GM18951 (cell line): ENCODE measurements around the gene SH3BP1.

Source experiments
- POLR2A ChIP-seq: IDR thresholded peaks from 4 replicates; pipeline ENCODE4 v1.6.1; 2011; ENCODE audit warnings: mild to moderate bottlenecking; ENCODE audit not compliant: insufficient read length, insufficient read depth; ENCODE audit errors: extremely low read depth
- in situ Hi-C: fragments of 300-500 bp; cut with MboI; formaldehyde crosslinking; loops from one replicate; pipeline ENCODE4 v1.12.0; 2022; ENCODE audit warnings: low sequenced_read_pairs, mixed read lengths, inconsistent platforms; ENCODE audit not compliant: unreplicated experiment

SH3BP1 gene

DNA sequence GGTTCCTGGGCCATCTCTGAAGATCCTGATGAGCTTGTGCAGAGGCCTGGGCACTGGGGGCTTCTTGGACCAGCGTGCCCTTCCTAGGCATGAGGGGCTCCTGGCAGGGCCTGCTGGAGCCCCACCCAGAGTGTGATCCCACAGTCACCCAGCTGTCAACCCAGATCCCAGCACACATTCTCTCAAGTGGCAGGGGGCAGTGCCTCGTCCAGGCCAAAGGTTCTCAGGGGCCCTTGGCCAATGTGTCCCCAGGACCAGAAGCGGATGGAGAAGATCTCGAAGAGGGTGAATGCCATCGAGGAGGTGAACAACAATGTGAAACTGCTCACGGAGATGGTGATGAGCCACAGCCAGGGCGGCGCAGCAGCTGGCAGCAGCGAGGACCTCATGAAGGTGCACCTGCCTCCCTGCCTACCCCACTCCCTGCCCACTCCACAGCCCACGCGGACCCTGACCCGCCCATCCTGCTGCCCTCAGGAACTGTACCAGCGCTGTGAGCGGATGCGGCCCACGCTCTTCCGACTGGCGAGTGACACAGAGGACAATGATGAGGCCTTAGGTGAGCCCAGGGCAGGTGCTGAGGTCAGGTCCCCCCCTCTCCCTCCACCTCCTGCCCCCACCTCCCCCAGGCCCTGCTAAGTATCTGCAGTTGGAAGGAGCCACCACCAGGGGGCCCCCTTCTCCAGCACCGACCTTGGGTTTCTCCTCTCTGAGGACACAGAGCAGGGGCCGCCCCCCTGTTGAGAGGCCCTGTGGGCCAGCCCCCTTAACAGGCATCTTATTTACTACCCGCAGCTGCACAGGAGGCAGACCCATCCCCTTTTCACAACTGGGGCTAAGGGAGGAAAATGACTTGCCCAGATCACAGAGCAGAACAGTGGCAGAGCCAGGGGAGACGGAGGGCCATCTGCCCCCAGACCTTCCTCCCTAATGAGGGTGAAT lies 16.1 kb upstream of the SH3BP1 start:
- in situ Hi-C loops = no loop called here
- no peak for TF ChIP-seq POLR2A

DNA sequence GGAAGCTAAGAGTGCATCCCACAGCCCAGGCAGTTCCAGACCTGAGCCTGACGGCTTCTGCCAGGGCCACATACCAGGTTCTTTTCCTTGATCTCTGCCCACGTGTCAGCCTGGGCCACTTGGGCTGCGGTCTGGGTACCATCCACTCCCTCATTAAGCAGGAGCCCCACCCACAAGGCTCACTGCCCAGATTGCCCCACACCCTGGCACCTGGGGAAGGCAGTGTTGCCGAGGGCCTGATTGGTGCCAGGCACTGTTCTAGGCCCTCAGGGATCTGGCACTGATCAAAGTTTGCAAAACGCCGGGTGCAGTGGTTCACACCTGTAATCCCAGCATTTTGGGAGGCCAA lies 15.5 kb upstream of the SH3BP1 start:
- in situ Hi-C loops = no loop called here
- no peak for TF ChIP-seq POLR2A

DNA sequence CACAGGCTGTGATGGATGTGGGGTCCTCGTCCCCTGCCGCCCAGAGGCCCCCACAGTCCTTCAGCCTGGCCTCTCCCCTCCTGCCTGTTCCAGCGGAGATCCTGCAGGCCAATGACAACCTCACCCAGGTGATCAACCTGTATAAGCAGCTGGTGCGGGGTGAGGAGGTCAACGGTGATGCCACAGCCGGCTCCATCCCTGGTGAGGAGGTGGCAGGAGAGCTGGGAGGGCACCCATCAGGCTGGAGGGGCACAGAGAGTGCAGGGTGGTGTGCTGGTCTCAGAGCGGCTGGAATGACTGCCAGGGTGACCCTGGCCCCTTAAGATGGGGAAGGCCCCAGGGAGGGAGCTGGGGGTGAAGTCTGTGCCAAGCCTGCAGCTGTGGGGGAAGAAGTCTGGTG lies 14.6 kb upstream of the SH3BP1 start:
- no peak for TF ChIP-seq POLR2A
- in situ Hi-C loops = no loop called here

DNA sequence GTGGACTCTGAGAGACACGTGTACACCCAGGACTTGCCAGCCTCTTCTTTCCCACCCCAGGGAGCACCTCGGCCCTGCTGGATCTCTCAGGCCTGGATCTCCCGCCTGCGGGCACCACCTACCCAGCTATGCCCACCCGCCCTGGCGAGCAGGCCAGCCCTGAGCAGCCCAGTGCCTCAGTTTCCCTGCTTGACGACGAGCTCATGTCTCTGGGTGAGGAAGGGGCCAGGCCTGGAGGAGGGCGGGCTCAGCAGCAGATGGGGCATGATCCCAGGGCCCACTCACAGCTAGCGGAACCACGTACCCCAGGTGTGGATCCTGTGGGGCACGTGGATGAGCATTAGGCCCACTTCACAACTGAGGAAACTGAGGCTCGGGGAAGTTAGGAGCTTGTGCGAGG lies 13.7 kb upstream of the SH3BP1 start:
- in situ Hi-C loops = no loop called here
- TF ChIP-seq POLR2A = no peak

DNA sequence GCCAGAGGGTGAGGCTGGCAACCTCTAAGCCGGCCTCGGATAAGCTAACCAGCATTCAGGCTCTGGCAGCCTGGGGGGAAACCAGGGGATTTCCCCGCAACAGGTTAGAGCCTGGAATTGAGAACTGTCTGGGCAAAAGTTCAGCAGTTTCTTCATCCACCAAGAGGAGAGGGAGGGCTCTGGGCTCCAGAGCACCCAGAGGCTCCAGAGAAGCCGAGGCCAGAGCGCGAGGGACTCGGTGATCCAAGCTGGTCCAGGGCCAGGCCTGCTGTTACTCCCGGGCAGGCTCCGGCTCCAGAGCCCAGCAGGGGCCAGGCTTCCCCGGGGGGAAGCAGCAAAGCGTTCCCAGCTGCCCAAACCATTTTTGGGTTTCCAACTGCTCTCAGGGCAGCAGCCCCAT lies 13.3 kb upstream of the SH3BP1 start:
- in situ Hi-C loops = no loop called here
- TF ChIP-seq POLR2A = no peak

DNA sequence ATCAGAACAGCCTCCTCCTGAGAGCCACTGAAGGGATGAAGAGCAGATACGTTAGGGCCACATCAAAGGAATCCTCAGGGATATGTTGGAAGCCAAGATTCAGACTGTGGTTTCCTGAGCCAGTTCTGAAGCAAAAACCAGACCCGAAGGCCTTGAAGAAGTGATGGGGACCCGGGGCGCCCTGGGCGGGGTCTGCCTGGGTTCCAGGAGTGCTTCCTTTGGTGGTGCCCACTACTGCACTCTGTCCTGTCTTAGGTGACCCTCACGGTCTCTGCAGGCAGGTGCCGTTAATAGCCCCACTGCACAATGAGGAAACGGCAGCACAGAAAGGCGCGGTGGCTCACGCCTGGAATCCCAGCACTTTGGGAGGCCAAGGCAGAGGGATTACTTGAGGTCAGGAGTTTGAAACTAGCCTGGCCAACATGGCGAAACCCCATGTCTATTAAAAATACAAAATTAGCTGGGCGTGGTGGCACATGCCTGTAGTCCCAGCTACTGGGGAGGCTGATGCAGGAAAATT lies 12.9 kb upstream of the SH3BP1 start:
- in situ Hi-C loops = no loop called here
- TF ChIP-seq POLR2A = no peak

DNA sequence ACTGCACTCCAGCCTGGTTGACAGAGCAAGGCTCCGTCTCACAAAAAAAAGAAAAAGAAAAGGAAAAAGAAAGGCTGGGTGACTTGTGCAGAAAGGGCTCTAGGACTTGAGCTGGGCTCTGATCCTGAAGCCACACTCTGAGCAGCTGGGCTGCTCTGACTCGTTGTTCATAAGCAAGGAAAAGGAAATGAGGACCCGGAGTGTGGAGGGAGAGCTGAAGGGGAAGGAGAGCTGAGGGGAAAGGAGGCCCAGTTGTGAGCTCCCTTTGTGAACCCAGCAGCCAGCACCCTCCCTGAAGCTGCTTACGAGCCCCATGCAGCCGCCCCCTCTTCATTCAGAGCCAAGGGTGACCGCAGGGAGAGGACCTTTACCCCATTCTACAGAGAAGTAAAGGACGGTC lies 12.3 kb upstream of the SH3BP1 start:
- in situ Hi-C loops = no loop called here
- TF ChIP-seq POLR2A = no peak

DNA sequence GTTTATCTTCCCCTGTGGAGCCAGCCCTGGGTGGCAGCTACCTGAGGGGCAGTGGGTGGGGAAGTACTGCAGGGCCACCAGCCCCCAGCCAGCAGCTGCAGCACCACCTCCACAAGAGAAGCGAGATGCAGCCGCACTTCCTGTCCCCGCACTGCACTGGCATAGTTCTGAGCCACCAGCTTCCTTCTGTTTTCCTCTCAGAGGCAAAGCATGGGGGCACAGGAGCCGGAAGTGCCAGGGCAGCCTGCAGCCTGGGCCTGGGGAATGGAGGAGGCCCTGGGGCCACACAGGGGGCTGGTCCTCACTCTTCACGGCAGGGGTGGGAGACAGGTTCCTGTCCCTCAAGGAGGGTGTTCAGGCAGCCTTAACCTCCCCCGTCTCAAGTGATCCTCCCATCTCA lies 11.9 kb upstream of the SH3BP1 start:
- in situ Hi-C loops = no loop called here
- no peak for TF ChIP-seq POLR2A

DNA sequence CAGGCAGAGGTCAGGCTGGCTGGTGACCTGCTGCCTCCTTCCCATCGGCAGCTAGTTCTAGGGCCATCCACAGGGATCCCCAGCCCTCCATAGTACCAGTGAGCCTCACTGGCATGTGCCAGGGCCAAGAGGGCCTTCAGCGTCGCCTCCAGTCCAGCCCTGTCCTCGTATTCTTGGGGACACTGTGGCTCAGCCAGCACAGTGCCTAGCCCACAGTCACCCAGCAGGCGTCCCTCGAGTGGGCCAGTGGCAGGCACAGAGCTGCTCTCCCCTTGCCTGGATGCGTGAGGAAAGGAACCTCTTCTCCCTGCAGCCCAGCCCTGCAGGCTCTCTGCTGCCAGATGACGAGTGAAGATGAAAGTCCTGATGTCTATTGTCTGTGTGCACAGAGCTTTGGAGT lies 10.6 kb upstream of the SH3BP1 start:
- TF ChIP-seq POLR2A = no peak
- in situ Hi-C loops = no loop called here

DNA sequence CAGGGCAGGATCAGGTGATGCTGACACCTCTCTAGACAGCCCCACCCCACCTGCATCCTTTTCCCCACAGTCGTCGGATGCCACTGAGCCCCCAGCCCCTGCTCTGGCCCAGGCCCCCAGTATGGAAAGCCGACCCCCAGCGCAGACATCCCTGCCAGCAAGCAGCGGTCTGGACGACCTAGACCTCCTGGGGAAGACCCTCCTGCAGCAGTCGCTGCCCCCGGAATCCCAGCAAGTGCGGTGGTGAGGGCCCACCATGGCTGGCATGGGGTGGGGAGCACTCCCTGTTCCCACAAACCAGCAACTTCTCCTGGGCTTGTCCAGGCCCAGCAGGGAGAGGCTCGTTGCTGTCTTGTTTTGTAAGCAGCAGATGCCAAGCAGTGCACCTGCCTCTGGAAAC lies 9.5 kb upstream of the SH3BP1 start:
- no peak for TF ChIP-seq POLR2A
- in situ Hi-C loops = no loop called here

DNA sequence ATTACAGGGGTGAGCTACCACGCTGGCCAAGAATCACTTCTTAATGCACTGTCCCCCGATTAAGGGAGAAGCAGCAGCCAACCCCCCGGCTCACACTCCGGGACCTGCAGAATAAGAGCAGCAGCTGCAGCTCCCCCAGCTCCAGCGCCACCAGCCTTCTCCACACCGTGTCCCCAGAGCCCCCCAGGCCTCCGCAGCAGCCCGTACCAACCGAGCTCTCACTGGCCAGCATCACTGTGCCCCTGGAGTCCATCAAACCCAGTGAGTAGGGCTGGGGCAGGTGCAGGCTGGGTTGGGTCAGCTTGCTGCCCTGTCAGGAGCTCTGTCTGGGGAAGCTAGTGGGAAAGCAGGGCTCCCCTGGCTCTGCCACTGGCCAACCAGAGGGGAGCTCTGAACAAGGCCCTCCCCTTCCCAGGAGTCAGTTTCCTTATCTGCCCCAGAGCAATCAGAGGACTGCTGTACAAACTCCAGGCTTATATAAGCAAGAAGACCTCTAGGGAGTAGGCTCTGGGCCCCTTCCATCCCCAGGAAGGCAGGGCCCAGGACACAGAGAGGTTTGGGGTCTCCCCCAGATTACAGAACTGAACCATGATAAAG lies 8.5 kb upstream of the SH3BP1 start:
- in situ Hi-C loops = no loop called here
- no peak for TF ChIP-seq POLR2A

DNA sequence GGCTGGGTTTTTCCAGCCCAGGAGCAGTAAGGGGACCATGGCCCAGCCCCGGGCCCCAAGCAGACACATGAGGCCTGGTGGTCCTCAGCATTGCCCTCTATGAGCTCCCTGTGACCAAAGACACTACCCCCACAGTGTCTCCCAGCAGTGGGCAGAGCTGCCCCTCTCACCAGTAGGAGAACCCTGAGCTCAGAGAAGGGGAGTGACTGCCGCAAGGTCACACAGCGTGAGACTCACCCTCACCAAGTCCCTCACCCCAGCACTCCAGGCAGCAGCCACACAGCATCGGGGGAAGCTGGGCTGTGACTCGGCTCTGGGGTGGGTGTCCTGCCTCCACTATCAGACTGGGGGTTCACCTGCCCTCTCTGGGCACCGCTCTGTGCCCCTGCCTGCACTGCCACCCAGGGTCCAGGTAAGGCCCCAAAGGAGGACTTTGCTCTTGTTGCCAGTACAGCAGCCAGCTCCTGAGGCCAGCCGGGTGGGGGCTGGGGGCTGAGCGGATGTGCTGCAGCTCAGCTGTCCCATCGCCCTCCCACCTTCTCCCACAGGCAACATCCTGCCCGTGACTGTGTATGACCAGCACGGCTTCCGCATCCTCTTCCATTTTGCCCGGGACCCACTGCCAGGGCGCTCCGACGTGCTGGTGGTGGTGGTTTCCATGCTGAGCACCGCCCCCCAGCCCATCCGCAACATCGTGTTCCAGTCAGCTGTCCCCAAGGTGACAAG lies 7.9 kb upstream of the SH3BP1 start:
- TF ChIP-seq POLR2A = peak; percentile 14
- in situ Hi-C loops = no loop called here

DNA sequence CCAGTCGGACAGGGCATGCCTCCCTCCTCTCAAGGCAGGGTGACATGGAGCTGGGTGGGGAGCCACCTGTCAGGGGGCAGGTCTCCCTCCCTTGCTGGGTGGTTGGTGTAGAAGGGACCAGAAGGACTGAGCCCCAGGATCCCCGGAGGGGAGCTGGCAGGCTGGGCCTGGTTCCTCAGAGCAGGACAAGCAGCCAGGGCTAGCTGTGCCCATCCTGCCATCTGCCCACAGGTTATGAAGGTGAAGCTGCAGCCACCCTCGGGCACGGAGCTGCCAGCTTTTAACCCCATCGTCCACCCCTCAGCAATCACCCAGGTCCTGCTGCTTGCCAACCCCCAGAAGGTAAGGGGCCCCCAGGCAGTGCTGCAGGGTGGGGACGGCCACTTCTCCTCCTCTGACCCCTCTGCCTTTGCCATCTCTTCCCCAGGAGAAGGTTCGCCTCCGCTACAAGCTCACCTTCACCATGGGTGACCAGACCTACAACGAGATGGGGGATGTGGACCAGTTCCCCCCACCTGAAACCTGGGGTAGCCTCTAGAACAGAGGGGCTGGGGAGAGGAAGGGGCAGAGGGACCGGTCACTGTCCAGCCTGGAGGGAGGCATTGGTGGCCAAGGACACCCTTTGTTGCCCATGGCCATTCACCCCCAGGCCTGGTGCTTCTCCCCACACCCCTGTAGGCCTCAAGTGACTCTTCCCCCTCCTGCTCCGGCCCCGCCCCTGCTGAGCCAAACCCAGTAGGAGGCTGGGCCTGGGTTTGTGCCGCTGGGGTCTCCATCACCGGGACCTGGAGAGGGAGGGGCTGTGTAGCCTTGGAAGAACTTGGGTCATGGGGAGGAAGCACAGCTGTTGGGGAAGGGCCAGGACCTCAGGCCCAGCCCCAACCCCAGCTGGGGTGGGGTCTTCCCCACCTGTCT lies 7.0 kb upstream of the SH3BP1 start:
- in situ Hi-C loops = no loop called here
- peak; percentile 8 for TF ChIP-seq POLR2A

DNA sequence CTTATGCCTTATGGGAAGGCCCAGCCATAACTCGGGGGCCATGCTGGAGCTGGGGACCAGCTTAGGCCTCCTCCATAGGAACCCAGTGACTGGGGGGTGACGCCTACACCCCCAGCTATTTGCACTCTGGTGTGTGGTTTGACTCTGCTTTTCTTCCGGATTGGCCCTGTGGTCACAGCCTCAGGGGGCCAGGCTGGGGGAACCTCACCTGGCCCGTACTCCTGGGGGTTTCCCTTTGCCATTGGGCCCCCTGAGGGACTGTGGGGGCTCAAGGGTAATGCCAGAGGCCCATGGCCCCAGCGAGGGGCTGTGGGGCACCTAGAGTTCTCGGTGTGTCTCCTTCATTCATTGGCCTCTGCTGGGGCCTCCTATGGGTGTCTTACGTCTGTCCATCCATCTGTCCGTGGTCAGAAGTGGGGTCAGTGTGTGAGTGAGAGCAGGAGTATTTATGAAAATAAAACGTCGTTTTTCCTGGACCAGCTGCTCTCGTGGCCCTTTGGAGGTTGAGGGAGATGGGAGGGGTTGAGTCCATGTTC lies 6.3 kb upstream of the SH3BP1 start:
- TF ChIP-seq POLR2A = no peak
- in situ Hi-C loops = no loop called here
